Measurements from ENCODE around the gene LDOC1.
"Not testable (repeated sequence)": the region's sequence is repeated elsewhere in the genome, so short reads cannot be mapped to it uniquely, and the experiment has no call there.

DNA sequence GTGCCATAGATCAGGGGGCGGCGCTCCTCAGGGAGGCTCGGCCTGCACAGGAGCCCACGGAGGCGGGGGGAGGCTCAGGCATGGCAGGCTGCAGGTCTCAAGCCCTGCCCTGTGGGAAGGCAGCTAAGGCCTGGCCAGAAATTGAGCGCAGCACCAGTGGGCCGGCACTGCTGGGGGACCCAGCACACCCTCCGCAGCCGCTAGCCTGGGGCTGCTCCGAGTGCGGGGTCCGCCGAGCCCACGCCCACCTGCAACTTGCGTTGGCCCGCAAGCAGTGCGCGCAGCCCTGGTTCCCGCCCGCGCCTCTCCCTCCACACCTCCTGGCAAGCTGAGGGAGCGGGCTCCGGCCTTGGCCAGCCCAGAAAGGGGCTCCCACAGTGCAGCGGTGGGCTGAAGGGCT is 11.6 kb upstream of the LDOC1 start:
- TF ChIP-seq POLR2A (IDR thresholded peaks at IDR 0.05); POLR2AphosphoS5 (IDR thresholded peaks at IDR 0.05; ENCODE audit: insufficient read depth in 1 of 2, low read depth in 1 of 2): not testable (repeated sequence)
- TF ChIP-seq, protein P1, sequence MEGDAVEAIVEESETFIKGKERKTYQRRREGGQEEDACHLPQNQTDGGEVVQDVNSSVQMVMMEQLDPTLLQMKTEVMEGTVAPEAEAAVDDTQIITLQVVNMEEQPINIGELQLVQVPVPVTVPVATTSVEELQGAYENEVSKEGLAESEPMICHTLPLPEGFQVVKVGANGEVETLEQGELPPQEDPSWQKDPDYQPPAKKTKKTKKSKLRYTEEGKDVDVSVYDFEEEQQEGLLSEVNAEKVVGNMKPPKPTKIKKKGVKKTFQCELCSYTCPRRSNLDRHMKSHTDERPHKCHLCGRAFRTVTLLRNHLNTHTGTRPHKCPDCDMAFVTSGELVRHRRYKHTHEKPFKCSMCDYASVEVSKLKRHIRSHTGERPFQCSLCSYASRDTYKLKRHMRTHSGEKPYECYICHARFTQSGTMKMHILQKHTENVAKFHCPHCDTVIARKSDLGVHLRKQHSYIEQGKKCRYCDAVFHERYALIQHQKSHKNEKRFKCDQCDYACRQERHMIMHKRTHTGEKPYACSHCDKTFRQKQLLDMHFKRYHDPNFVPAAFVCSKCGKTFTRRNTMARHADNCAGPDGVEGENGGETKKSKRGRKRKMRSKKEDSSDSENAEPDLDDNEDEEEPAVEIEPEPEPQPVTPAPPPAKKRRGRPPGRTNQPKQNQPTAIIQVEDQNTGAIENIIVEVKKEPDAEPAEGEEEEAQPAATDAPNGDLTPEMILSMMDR (IDR thresholded peaks at IDR 0.05): not testable (repeated sequence)

Data from vagina (tissue), 2 donors.